Activated T-helper 17 cell treated with anti-CD3 and anti-CD28 coated beads, Interleukin-2, amount 50 U/mL, for 72 hours (primary cell): Measurements from ENCODE around the gene ST3GAL5. TPM values are rescaled to one million over a fixed set of nuclear protein-coding genes. Genes with fewer than 3 reads are reported as not detected.

Experiments used
- ATAC-seq: fragments of 150-1000 bp; cut with Tn5 transposase; replicated peaks from 2 replicates; pipeline ENCODE4 v1.10.0; 2021; ENCODE audit warnings: mild to moderate bottlenecking, moderate library complexity
- H3K27ac Mint-ChIP-seq: one replicate; pipeline ENCODE4 v1.8.0; 2022; ENCODE audit warnings: mixed read lengths
- H3K27me3 Mint-ChIP-seq: one replicate; pipeline ENCODE4 v1.8.0; 2022; ENCODE audit warnings: mixed read lengths
- H3K36me3 Mint-ChIP-seq: one replicate; pipeline ENCODE4 v1.8.0; 2022; ENCODE audit warnings: low read depth, mild to moderate bottlenecking, mixed read lengths
- H3K4me1 Mint-ChIP-seq: one replicate; pipeline ENCODE4 v1.8.0; 2022; ENCODE audit warnings: mixed read lengths
- H3K4me3 Mint-ChIP-seq: one replicate; pipeline ENCODE4 v1.8.0; 2022; ENCODE audit warnings: mild to moderate bottlenecking, mixed read lengths
- H3K9me3 Mint-ChIP-seq: one replicate; pipeline ENCODE4 v1.8.0; 2022; ENCODE audit warnings: mixed read lengths
- total RNA-seq, 2 donors: library from RNA; stranded (reverse); gene quantifications; one replicate each; pipeline ENCODE4 v1.2.3, GENCODE V29; 2022

Gene ST3GAL5
- total RNA-seq, 2 donors from 2014 or later: 7.6 to 13.7 TPM

- peaks cover 5% of the 10 kb centered on the region for H3K4me1 Mint-ChIP-seq
- no peak overlapping the region for H3K27ac Mint-ChIP-seq
- ATAC-seq: no peak
- H3K9me3 Mint-ChIP-seq: no peaks in the 10 kb centered on the region
- peaks cover 9% of the 10 kb centered on the region for H3K27me3 Mint-ChIP-seq
- H3K36me3 Mint-ChIP-seq: no peaks in the 10 kb centered on the region
- no peak overlapping the region for H3K4me3 Mint-ChIP-seq
Measured at GRCh38 chr2:85925216-85925671, 36.5 kb upstream of the ST3GAL5 start.

GRCh38 chr2:85924522-85924921 lies 35.7 kb upstream of the ST3GAL5 start:
- no peak for ATAC-seq
- Mint-ChIP-seq H3K27ac (no peak overlapping the region), H3K27me3 (peaks cover 9% of the 10 kb centered on the region), H3K36me3 (no peaks in the 10 kb centered on the region), H3K4me1 (peaks cover 5% of the 10 kb centered on the region), H3K4me3 (no peak overlapping the region), H3K9me3 (no peaks in the 10 kb centered on the region)

DNA sequence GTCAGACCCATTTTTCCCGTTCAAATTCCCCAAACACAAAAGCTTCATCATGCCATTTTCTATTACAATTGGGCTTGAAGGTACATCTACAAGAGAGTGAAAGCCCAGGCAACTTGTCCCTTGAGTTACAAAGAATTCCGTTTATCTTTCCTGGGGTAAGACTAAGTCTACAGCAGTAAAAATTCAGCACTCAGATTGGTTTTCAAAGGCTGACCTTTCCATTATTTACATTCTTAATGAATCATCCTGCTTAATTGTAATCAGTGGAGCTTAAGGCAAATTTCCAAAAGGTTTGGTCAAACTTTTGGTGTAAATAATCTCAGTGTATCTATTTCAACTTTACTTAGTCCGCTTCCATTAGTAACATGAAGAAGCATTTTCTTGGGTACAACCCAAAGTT lies 33.4 kb upstream of the ST3GAL5 start:
- H3K4me3 Mint-ChIP-seq: no peak overlapping the region
- ATAC-seq: no peak
- no peaks in the 10 kb centered on the region for H3K36me3 Mint-ChIP-seq
- H3K27ac Mint-ChIP-seq: no peak overlapping the region
- H3K4me1 Mint-ChIP-seq: peaks cover 5% of the 10 kb centered on the region
- peaks cover 4% of the 10 kb centered on the region for H3K27me3 Mint-ChIP-seq
- H3K9me3 Mint-ChIP-seq: no peaks in the 10 kb centered on the region

DNA sequence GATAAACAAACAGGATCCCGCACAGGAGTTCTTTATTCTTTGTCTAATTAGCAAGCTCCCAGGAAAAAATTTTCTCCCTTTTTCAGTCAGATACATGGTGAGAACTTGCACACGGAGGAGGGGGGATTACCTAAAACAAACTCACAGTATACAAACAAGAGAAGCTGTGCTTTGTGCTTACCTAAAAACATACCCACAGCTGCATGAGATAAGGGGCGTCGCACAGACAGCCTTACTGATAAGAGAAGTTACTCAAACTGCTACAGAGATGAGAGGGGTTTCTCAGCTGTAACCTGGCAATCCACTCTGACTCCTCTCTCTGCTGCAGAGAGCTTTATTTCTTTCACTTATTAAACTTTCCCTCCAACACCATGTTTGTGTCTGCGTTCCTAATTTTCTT lies 32.9 kb upstream of the ST3GAL5 start:
- Mint-ChIP-seq H3K9me3 (no peaks in the 10 kb centered on the region), H3K4me3 (no peak overlapping the region), H3K4me1 (peaks cover 5% of the 10 kb centered on the region), H3K27me3 (peaks cover 4% of the 10 kb centered on the region), H3K27ac (no peak overlapping the region), H3K36me3 (no peaks in the 10 kb centered on the region)
- no peak for ATAC-seq

- ATAC-seq: no peak
- H3K27me3 Mint-ChIP-seq: peaks cover 4% of the 10 kb centered on the region
- no peaks in the 10 kb centered on the region for H3K9me3 Mint-ChIP-seq
- H3K36me3 Mint-ChIP-seq: no peaks in the 10 kb centered on the region
- H3K27ac Mint-ChIP-seq: no peak overlapping the region
- peaks cover 5% of the 10 kb centered on the region for H3K4me1 Mint-ChIP-seq
- H3K4me3 Mint-ChIP-seq: no peak overlapping the region
Measured at GRCh38 chr2:85920810-85921545, 32.2 kb upstream of the ST3GAL5 start.

GRCh38 chr2:85917887-85918795 lies 29.4 kb upstream of the ST3GAL5 start:
- H3K4me1 Mint-ChIP-seq: no peaks in the 10 kb centered on the region
- H3K27me3 Mint-ChIP-seq: no peaks in the 10 kb centered on the region
- no peaks in the 10 kb centered on the region for H3K9me3 Mint-ChIP-seq
- H3K36me3 Mint-ChIP-seq: no peaks in the 10 kb centered on the region
- no peak overlapping the region for H3K4me3 Mint-ChIP-seq
- no peak for ATAC-seq
- H3K27ac Mint-ChIP-seq: no peak overlapping the region

GRCh38 chr2:85915606-85916303 lies 27.0 kb upstream of the ST3GAL5 start:
- Mint-ChIP-seq H3K27me3 (no peaks in the 10 kb centered on the region), H3K4me1 (no peaks in the 10 kb centered on the region), H3K36me3 (no peaks in the 10 kb centered on the region), H3K4me3 (no peak overlapping the region), H3K27ac (no peak overlapping the region), H3K9me3 (no peaks in the 10 kb centered on the region)
- no peak for ATAC-seq

DNA sequence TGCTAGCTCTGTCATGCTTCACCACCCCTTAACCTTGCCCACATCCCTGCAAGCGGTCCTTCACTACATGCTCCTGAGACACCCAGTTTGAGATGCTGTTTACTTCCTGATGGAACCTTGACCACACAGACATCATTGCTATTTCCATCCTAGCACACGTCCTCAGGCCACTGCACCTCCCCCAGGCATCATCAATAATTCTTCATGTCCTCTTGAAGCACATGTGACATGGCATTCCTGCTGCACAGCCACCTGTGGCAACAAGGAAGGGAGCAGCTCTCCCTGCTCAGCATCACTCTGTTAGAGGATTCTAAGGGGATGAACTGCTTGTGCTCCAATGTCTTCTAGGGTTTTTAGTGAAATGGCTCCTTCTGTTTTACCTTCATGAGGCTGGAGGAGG lies 26.1 kb upstream of the ST3GAL5 start:
- H3K4me1 Mint-ChIP-seq: no peaks in the 10 kb centered on the region
- H3K27me3 Mint-ChIP-seq: no peaks in the 10 kb centered on the region
- H3K36me3 Mint-ChIP-seq: no peaks in the 10 kb centered on the region
- no peak overlapping the region for H3K4me3 Mint-ChIP-seq
- no peak overlapping the region for H3K27ac Mint-ChIP-seq
- ATAC-seq: no peak
- H3K9me3 Mint-ChIP-seq: no peaks in the 10 kb centered on the region

DNA sequence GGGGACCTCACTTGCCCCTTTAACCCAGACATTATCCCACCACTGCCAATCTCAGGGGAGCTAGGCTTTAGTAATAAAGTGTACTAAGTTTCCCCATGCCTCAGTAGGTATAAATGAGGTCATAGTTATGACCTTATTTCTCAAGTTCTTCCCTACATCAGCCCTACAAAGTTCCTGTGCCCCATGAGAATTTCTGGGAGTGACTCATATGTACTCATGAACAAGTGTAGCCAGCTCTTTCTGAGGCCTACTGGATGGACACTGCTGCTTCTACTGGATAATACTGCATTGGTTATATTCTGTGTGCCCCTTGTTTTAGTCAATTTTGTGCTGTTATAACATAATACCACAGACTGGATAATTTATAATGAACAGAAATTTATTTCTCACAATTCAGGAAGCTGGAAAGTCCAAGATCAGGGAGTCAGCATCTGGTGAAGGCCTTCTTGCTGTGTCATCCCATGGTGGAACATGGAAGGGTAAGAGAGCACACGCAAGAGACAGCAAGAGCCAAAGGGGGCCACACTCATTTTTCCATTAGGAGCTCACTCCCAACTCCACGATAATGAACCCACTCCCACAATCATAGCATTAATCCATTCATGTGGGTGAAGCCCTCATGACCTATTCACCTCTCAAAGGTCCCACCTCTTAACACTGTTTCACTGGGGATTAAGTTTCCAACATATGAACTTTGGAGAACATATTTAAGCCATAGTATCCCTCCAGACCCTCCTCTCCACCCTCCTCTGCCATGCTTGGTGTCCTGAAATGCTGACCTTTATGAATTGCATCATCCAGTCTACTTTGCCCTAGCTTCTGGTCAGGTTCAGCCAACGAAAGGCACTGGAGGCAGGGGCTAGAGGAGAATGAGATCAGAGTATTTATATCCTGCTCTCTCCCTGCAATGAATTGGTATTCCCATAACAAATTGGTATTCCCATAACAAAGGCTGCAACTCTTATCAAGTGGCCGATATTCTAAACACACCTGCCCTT lies 25.4 kb upstream of the ST3GAL5 start:
- ATAC-seq: no peak
- Mint-ChIP-seq H3K9me3 (no peaks in the 10 kb centered on the region), H3K27ac (no peak overlapping the region), H3K4me1 (no peaks in the 10 kb centered on the region), H3K4me3 (no peak overlapping the region), H3K27me3 (no peaks in the 10 kb centered on the region), H3K36me3 (no peaks in the 10 kb centered on the region)

DNA sequence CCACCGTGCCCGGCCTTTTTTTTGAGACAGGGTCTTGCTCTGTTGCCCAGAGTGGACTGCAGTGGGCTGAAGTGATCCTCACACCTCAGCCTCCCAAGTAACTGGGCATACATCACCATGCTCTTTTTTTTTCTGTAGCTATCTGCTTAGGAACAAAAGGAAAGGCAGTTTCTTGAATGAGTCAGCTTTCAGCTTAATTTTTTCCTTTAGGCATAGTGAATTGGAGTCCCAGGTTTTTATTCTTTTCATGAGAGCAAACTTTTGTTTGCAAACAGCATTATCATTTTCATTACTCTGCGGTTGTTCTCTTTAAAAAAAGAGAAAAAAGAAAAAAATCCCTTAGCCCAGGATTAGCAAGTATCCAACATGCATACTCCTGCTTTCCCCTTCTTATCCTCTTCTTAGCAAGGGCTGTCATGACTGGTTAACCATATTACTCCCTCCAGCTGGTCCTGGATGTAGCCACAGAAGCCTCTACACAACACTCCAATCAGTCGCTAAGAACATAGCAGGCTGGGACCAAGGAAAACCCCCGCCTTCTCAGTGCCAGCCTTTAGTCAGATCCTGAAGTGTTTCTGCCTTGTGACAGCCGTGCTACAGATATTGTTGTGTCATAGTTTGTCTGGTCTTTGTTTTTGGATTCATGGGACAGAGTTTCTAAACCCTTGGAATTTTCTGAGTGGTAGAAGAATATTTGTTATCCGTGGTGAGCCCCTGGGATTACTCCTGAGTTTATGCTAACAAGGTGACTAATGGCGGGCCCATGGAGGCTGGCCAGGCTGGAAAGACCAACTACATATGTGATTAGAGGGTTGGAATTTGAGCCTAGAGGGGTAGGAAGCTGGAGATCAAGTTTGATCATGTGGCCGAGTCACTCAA lies 23.3 kb upstream of the ST3GAL5 start:
- Mint-ChIP-seq H3K9me3 (no peaks in the 10 kb centered on the region), H3K4me3 (no peak overlapping the region), H3K27ac (no peak overlapping the region), H3K36me3 (no peaks in the 10 kb centered on the region), H3K4me1 (no peaks in the 10 kb centered on the region), H3K27me3 (no peaks in the 10 kb centered on the region)
- peak; percentile 71 for ATAC-seq

GRCh38 chr2:85911097-85911496 lies 22.3 kb upstream of the ST3GAL5 start:
- Mint-ChIP-seq H3K36me3 (no peaks in the 10 kb centered on the region), H3K4me1 (no peaks in the 10 kb centered on the region), H3K9me3 (no peaks in the 10 kb centered on the region), H3K27ac (no peak overlapping the region), H3K27me3 (no peaks in the 10 kb centered on the region), H3K4me3 (no peak overlapping the region)
- ATAC-seq: no peak

GRCh38 chr2:85909005-85909404 lies 20.2 kb upstream of the ST3GAL5 start:
- Mint-ChIP-seq H3K27ac (no peak overlapping the region), H3K4me3 (no peak overlapping the region)

DNA sequence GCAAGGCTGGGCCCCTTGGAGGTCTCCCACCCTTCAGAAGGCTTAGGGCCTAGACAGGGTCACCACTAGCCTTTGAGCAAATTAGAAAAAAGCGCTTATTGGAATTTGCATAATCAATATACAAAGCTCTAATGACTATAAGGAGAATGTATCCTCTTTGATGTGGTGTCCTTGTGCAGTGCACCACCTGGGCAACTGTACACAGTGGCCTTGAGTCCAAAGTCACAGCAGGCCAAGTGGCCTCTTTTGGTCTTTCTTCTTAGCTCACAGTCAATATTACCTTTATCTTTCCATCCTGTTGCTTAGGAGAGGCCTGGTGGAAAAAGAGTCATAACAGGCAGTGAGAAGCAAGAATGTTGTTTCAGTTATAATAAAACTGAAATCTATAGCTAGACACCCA lies 19.7 kb upstream of the ST3GAL5 start:
- H3K27me3 Mint-ChIP-seq: no peaks in the 10 kb centered on the region
- ATAC-seq: no peak
- no peaks in the 10 kb centered on the region for H3K36me3 Mint-ChIP-seq
- no peaks in the 10 kb centered on the region for H3K4me1 Mint-ChIP-seq
- no peak overlapping the region for H3K4me3 Mint-ChIP-seq
- no peak overlapping the region for H3K27ac Mint-ChIP-seq
- no peaks in the 10 kb centered on the region for H3K9me3 Mint-ChIP-seq

More at GRCh38 chr2:85909005-85909404, 20.2 kb upstream of the ST3GAL5 start:
- no peaks in the 10 kb centered on the region for H3K27me3 Mint-ChIP-seq
- H3K36me3 Mint-ChIP-seq: no peaks in the 10 kb centered on the region
- no peaks in the 10 kb centered on the region for H3K4me1 Mint-ChIP-seq
- no peak for ATAC-seq
- H3K9me3 Mint-ChIP-seq: no peaks in the 10 kb centered on the region
